ENCODE measurements around the gene KCNQ1.

- TF ChIP-seq CTCF (IDR thresholded peaks at IDR 0.05 in 2 of 3, conservative IDR thresholded peaks at IDR 0.05 in 1 of 3; ENCODE audit: borderline replicate concordance in 1 of 3, insufficient read depth in 1 of 3, low read depth in 2 of 3, low read length in 2 of 3) (no peak), EZH2phosphoT487 (IDR thresholded peaks at IDR 0.05; ENCODE audit: borderline replicate concordance) (no peak), CEBPB (IDR thresholded peaks at IDR 0.05; ENCODE audit: low read depth) (no peak), EZH2 (IDR thresholded peaks at IDR 0.05) (no peak), JUND (IDR thresholded peaks at IDR 0.05) (no peak), POLR2AphosphoS5 (IDR thresholded peaks at IDR 0.05; ENCODE audit: low read depth, low read length) (no peak), MAX (IDR thresholded peaks at IDR 0.05) (no peak)
Measured at GRCh38 chr11:2480874-2481220, 36.0 kb downstream of the KCNQ1 start.
